Activated T-cell treated with anti-CD3 and anti-CD28 coated beads for 48 hours (primary cell): ENCODE data around the gene MORN1.

ENCODE experiments used
- DNase-seq: peaks from one replicate; pipeline ENCODE4 v3.0.0-alpha.2; 2020; ENCODE audit warnings: low read depth

The MORN1 gene

DNA sequence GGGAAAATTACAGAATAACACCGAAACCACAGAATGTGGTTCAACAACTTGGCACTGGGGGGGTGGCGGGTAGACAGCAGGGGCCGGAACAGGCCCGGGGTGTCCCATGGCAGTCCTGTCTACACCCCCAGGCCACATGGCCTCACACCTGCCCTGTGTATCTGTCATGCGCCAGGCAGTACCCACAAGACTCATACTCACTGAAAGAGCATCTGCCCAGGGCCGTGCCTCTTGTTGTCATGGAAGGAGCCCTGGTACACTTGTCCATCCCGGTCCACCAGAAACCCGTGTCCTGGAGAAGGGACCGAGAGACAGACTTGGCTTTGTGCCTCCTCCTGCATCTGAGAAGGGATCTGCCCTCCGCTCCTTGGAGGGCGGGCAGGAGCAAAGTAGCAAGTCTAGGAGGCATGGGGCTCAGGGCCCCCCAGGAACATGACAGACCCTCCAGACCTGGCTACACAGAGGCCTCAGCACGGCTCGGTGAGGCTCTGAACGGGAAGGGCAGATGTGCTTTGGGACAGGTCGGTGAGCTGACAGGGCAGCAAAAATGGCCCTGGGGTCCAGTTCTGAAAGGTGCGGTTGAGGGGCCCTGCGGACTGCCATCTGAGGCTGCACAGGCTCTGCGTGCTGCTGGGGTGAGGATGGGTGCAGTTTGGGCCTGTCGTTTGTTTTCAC, 5.6 kb downstream of the MORN1 start:
- DNase-seq = no peak

DNA sequence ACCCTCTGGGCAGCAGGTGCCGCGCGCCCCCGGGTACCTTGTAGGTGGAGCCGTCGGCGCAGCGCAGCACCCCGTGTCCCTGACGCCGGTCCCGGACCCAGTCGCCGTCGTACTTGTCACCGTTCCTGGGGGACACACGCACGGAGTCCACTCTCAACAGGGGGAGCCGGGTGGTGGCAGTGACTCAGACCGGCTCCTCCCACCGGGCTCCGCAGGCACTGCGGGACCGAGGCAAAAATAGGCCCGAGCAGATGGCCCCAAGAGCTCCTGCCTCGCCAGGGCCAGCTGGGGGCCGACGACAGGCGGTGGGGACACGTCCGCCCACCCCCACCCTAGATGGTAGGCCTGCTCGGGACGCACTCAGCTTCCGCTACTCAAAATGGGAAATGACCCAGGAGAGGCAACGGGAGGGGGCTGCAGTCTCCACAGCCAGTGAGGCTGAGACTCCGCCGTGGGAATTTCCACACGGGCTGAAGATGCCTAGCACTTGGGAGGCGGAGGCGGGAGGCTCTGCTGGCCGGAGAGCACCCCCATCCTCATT, 6.3 kb downstream of the MORN1 start:
- DNase-seq = no peak

DNA sequence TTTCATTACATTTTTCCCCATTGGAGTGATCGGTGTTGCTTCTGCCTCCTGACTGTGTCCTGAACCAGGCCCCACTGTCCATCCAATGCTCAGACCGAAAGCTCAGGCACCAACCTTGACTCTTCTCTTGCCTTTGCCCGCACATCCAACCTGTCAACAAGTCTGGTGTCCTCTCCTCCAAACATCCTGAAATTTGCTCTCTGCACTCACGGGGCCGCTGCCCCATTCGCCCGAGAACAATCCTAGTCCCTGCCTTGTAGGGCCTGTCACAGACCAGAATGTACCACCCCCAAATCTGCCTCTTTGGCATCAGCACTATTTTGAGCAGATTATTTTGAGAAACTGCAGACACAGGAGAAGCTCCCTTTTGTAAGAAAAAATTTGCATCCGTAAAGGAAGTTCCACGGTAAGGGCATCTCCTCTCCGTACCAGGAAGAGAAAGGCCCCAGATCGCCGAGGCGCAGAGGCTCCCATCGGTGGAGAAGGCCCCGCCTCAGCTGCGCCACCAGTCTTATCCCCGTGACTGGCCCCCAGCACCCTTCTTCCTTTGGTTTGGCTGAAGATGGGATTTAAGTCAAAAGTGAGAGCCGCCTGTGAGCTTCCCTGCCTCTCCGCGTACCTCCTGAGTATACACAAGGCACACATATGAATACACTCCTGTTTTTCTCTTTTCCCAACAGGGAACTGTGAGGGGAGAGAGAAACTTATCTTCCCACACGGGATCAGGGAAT, 7.1 kb downstream of the MORN1 start:
- no peak for DNase-seq

DNA sequence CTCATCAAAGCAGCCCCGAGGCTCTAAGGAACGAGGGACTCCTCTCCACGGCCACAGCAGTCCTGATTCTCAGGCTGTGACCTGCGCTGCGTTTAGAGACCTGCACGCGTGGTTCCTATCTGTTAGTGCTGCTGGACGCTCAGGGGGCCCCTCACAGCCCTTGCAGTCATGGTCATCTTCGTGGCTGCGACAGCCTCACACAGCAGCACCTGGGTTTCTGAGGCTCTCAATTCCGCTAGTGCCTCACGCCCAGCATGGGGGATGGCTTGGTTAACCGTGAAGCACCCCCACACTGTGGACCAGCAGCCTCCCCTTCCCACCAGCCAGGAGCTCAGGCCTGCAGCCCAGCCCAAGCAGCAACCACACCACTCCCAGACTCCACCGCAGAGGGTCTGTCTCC, 7.8 kb downstream of the MORN1 start:
- DNase-seq = no peak

DNA sequence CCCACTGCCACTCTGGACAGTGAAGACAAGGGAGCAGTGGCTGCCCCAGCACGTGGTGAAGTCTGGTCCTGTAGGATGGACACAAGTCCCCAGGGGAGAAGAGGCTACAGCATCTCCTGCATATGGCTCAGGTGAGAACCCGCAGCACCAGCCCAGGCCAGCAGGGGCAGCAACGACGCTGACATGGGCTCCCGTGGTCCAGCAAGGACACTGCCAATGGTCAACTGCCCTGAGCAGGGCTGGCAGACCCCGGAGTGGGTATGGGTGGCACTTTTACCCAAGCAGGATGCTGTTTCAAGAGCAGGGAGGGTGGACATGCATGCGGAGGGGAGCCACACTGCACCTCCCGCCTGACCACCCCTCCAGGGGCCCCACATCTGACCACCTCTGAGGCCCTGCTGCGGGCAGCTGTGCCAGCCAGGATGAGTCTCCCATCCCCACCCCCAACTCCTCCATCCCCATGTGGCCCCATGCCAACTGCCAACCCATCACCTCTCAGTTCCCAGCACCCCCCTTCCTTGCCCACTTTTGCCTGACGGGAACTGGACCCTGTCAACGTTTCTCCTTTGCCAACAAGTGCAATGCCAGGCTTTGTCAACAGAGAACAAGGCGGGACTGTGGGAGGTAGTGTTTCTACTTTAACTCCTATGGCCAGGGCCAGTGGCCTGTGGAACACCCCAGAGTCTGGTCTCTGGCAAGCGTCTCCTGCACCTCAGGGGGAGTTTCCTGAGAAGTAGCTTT, 8.6 kb downstream of the MORN1 start:
- DNase-seq = peak; percentile 19

DNA sequence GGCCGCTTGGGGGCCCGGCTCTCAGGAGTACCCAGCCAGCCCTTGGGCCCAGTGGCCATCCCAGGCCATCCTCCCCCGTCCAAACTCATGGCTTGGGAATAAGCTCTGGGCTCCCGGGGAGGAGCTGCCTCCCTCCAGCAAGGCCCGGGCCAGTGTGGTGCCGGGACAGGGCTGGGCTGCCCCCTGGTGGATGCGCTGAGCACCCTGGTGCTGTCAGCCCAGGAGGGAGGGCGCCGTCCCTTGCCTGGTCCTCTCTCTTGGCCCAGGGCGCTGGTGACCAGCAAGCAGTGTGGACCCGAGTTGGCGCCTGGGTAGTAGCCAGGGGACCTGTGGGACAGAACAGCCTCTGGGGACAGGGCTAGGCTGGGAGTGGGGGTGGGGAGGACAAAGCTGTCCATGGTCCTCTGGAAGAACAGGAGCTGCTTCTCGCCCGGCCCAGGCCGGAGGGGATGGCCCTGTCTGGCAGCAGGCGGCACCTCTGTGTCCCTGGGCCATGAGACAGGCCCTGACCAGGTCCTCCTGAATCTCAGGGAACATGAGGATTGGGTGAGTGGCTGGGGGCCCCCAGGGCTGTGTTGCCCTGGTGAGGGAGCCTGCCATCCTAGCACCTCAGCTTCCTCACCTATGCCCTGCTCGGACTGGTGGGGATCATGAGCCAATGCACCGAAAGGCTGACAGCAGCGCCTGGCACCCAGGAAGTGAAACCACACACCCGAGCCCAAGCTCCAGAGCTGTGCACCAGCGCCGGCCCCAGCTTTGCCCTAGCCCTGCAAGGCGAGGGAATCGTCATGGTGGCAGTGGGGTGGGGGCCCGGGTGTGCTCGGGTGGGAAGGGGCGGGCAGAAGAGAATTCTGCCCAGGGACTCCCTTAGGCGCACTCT, 9.4 kb downstream of the MORN1 start:
- peak; percentile 74 for DNase-seq

DNA sequence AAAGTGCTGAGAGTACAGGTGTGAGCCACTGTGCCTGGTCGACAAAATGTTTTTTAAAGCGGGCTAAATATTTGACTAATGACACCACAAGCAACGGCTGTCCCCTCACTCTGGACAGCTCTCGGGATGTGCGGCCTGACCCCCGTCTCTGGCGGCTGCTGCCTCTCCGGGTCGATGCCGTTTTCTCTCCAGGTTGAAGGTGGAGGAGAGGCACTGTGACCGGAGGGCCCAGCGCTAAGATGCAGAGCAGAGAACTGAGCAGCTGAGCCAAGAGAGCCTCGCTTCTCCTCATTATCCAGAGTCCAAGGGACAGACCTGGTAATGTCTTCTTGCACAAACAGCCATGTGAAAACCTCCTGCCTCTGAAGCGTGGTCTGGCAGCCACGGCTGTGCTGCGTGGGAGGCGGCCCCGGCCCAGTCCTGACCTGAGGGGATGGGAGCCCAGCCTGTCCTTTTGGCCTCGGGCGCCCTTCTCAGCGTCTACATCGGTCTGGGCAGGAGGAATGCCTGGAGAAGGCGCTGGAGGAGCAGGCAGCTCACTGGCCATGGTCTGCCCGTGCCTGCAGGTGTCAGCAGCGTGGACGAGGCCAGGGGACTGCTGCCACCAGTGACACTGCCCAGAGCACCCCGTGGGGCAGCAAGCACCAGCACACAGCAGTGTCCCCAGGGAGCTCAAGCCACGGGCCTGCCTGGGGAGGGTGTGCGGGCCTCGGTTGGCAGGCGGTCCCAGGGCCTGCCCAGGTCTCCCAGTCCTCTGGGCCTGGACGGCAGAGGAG, 10.3 kb downstream of the MORN1 start:
- DNase-seq = no peak

DNA sequence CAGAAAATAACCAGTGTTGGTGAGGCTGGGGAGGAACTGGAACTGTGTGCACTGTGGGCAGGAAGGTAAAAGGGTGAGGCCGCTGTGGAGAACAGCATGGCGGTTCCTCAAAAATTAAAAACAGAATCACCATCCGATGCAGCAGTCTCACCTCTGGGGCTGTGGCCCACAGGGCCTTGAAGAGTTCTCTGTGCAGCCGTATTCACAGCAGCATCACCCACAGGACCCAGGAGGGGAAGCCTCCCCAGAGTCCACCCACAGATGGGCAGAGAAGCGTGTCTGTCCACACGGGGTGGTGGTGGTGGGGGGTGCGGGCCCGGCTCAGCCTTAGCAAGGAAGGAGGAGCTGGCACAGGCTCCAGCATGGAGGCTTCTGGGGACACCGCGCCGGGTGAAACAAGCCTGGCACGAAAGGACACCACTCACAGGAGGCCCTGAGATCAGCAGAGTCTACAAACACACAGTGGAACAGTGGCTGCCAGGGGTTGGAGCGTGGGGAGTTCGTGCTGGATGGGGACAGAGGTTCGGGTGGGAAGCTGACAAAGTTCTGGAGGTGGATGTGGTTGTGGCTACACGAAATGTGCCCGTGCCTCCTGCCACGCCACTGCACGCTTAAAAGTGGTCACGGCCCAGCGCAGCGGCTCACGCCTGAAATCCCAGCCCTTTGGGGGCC, 11.5 kb downstream of the MORN1 start:
- no peak for DNase-seq

DNA sequence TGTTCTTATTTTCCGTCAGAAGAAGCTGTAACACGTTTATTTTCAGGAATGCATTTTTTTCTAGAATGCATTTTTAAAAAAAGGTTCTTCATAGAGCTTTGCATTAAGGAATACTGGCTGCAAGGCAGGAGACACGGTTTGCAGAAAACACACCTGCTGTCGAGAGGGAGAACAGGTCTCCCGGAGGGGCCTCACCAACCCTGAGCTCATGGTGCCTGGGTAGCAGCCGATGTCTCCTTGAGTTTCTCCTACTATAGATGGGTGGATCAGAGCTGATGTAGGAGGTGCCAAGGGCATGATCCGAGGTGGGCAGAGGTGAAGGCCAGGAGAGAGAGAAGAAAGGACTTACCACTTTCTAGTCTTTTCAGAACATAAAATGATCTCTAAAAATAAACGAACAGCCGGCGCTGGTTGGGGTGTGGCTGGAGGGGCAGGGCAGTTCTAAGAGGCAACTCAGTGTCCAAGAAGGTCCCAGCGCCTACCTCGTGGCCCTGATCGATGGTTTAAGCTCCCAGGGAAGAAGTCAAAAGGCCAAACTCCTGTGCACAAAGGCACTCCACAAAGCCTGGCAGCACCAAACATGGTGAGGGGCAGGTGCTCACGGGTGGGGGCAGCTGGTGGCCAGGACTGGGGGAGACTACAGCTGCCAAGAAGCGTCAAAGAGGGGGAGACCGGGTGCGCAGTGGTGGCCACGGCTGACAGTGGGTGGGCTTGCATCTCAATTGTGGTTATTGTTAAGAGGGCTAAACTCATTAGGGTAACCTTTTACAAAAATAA, 12.2 kb downstream of the MORN1 start:
- DNase-seq = no peak

DNA sequence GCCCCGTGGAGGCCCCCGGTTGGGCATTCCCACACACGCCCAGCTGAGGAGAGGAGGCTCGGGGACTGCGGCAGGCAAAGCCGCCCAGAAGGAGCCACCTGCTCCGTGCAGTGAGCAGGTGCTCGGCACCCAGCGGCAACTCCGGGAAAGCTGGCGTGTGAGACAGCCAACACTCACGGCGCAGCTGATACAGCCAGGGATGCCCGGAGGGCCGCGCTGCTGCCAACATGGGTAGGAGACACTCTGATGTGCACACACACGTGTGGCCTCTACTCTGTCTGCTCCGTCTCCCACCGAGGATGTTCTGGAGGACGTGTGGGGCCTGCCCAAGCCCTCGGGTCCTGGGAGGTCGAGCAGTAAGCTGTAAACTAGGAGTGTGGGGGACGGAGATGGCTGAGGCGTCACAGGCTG, 12.9 kb downstream of the MORN1 start:
- DNase-seq = no peak

DNA sequence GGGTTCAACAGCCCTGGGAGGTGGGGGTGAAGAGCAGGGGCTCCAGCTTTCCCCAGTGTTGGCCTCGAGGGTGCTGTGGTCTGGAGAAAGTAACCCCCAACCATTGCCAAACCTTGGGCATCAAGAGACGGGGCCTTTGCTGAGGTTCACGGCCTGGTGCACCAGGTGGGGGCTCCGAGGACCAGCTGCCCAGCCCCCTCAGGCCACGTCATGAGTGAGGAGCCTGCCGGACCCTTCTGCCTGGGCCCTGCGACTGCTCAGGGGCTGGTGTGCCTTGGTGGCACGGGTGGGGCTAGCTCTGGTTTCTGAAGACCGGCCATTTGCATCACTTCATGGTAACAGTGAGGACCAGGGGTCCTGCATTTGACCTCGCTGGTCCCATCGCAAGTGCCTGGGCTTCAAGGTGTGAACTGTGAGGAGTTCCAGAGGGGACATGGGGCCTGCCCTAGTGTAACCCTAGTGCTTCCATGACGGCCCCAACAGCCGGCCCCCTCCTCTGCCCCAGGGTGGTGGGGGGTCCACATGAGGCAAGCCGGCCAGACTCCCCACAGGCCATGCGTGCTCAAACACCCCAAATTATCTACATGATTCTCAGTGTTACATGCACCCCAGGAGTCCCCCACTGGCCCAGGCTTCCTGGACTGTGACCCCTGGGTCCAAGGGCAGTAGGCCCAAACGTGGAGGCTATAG, 13.5 kb downstream of the MORN1 start:
- DNase-seq = no peak

DNA sequence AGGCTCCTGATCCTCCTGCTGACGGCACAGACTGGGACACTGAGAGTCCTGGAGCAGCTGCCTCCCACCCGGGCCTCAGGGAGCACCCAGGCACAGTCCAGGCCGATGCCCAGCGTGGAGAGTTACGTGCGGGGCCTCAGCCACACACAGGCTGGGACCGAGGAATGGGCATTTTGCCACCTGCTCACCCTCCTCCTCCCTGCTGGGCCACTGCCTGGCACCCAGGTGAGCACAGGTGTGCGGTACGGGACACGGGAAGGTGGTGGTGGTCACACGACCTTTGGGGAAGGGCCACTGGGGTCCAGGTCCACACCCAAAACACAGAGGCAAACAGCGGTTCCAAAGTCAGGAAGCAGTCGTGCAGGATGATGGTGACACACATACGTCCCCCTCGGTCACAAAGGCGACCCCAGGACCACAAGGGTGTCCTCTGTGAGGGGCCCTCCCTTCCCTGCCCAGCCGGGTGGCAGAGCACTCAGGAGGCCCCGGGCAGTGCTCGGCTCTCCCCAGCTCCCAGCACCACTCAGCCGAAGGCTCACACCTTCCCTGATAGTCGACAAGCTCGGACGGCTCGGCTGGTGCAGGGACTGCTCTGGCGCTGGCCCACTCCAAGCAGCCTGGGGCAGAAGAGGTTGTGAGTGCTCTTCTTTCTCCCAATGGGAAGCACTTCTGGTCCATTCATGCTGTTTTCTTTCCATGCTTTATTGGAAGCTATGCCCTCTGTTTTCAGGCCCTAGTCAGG, 14.3 kb downstream of the MORN1 start:
- DNase-seq = no peak

DNA sequence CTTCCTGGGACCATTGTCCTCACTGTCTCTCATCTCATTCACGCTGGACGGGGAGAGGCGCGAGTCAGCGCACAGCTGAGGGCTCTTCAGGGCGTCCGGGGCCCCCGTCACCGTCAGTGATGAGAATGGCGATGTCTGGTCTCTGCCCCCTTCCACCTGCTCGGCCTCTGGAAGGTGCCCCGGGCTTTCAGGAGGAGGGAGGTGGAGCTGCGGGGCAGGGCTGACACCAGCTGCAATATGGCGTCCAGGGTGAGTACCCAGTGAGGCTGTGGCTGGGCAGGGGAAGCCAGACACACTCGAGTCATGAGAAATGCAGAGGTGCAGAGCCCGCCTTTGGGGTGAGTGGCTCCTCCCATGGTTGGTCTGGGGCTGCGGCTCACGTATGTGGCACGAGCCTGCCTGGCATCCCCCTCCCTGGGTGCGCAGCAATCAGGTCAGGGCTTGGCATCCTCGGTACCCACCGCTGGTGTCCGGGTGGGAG, 15.1 kb downstream of the MORN1 start:
- DNase-seq = no peak

DNA sequence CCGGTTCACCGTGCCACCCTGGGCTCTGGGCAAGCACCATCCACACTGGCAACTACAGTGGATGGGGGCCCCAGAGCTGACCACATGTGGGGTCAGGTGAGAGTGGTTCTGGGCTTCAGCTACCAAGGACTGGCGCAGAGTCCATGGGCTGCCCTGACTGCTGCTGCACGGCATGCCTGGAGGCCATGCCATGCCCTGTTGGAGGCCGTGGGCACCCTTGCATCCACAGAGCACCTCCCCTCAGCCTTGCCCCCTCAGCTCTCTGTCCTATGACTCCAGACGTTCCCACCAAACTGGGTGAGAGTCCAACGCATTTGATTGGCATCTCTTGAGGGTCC, 15.5 kb downstream of the MORN1 start:
- no peak for DNase-seq

DNA sequence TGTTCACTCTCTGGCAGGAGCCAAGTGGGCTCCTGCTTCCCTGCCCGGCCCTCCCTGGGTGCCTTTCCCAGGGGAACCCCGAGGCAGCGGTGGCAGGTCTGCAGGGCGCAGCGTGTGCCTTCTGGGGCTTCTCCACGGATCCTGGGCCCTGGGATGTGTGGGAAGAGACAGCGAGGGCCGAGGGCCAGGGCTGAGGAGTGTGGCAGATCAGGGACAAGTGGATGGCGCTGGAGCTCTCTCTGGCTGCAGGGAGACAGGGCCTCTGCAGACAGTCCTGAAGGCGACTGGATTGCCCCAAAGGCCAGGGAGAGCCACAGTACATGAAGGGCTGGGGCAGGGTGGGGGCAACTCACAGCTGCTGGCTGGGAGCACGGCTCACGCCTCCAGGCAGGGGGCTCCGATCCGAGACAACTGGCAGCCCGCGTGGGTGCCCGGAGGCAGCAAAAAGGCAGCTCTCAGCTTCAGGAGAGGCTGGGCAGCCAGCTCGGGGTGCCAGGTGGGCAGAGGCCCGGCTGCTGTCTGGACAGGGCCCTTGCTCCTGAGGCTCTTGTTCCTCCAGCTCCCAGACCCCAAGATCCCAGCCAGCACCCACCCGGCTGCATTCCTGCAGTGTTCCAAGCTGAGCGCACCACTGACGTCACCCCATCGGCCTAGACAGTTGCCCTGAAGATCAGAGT, 16.0 kb downstream of the MORN1 start:
- DNase-seq = no peak

DNA sequence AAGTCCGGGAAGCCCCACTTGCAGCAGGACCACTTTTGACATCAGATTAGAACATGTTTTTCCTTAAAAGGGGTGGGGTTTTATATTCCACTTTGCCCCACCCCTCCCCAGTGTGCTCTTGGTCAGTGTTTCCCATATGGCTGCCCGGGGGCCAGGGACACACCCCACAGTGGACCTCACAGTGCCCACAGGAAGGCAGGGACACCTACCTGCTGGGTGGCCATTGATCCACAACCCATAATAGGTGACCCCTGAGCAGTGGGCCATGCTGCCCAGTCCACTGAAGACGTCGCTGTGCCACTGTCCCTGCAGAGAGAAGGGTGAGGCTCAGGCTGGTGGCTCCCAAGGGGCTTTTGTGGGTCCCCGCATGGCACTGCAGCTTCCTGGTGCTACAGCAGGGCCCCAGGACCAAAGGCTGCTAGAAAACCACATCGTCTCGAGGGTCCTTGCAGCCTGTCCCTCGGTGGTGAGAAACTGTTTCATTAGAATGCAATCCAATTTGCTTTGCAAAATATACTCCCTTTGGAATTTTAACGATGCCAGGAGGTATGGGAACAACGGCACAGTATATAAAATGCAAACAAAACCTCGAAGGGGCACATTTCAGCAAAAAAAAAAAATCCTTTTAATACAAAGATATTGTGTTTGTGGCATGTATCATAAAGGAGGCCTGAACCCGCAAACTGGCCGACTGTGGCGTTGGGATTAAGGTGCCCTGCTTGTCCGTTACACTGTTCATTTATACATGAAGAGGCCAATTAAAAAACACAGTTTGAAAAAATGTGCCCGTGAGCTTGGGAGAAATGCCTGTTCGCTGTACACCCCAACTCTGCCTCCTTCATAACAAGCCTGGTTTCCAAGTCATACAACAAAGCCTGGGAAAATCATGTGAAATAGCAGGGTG, 16.9 kb downstream of the MORN1 start:
- DNase-seq = no peak
